GM21786 (cell line): ENCODE data around the gene RAB23.
A peak's percentile ranks its signal among the peaks of the same experiment; 100 is the strongest.
"Not testable (repeated sequence)": the region's sequence is repeated elsewhere in the genome, so short reads cannot be mapped to it uniquely, and the experiment has no call there.

Experiments used
- ATAC-seq: cut with Tn5 transposase; IDR thresholded peaks from one replicate; pipeline ENCODE4 v1.9.1; 2021; ENCODE audit not compliant: unreplicated experiment

Gene RAB23

GRCh38 chr6:57243526-57243925 lies 21.4 kb upstream of the RAB23 start:
- not testable (repeated sequence) for ATAC-seq

- ATAC-seq = no peak
Observed at GRCh38 chr6:57242505-57242904, 20.4 kb upstream of the RAB23 start.

- ATAC-seq = no peak
Observed at GRCh38 chr6:57226221-57226620, 4.1 kb upstream of the RAB23 start.

- ATAC-seq = no peak
Observed at GRCh38 chr6:57224769-57225515, 2.8 kb upstream of the RAB23 start.

- ATAC-seq = no peak
Observed at GRCh38 chr6:57222743-57223077, 603 bp upstream of the RAB23 start.

- peak; percentile 46 for ATAC-seq
Observed at GRCh38 chr6:57221191-57221935, 744 bp downstream of the RAB23 start.

- no peak for ATAC-seq
Observed at GRCh38 chr6:57220083-57220703, 1.9 kb downstream of the RAB23 start.

- ATAC-seq = no peak
Observed at GRCh38 chr6:57217270-57217669, 4.8 kb downstream of the RAB23 start.

GRCh38 chr6:57216235-57217101 lies 5.6 kb downstream of the RAB23 start:
- ATAC-seq = no peak

GRCh38 chr6:57215260-57215659 lies 6.8 kb downstream of the RAB23 start:
- ATAC-seq = no peak

GRCh38 chr6:57210060-57210459 lies 12.0 kb downstream of the RAB23 start:
- ATAC-seq = no peak

GRCh38 chr6:57209030-57209429 lies 13.1 kb downstream of the RAB23 start:
- no peak for ATAC-seq

GRCh38 chr6:57207872-57208271 lies 14.2 kb downstream of the RAB23 start:
- ATAC-seq = no peak

GRCh38 chr6:57207141-57207540 lies 15.0 kb downstream of the RAB23 start:
- ATAC-seq = no peak

GRCh38 chr6:57205550-57206328 lies 16.4 kb downstream of the RAB23 start:
- no peak for ATAC-seq

GRCh38 chr6:57201718-57202117 lies 20.4 kb downstream of the RAB23 start:
- no peak for ATAC-seq

- no peak for ATAC-seq
Observed at GRCh38 chr6:57198926-57199636, 23.0 kb downstream of the RAB23 start.

GRCh38 chr6:57195457-57195856 lies 26.6 kb downstream of the RAB23 start:
- no peak for ATAC-seq

GRCh38 chr6:57193177-57193576 lies 28.9 kb downstream of the RAB23 start:
- no peak for ATAC-seq

- no peak for ATAC-seq
Observed at GRCh38 chr6:57190140-57190539, 32.0 kb downstream of the RAB23 start.
